Glutamatergic neuron (in vitro differentiated cells): ENCODE results near the gene SULT2B1. TPM values are rescaled to one million over a fixed set of nuclear protein-coding genes. Genes with fewer than 3 reads are reported as not detected.

ENCODE experiments used
- DNase-seq: peaks from one replicate; pipeline ENCODE4 v3.0.0; 2022
- H3K27ac Mint-ChIP-seq: one replicate; pipeline ENCODE4 v1.8.0; 2020; ENCODE audit warnings: mild to moderate bottlenecking, mixed read lengths, inconsistent platforms; ENCODE audit not compliant: unreplicated experiment
- H3K27me3 Mint-ChIP-seq: one replicate; pipeline ENCODE4 v1.8.0; 2020; ENCODE audit warnings: mild to moderate bottlenecking, moderate library complexity, mixed read lengths, inconsistent platforms; ENCODE audit not compliant: unreplicated experiment
- H3K36me3 Mint-ChIP-seq: one replicate; pipeline ENCODE4 v1.8.0; 2020; ENCODE audit warnings: mild to moderate bottlenecking, mixed read lengths, inconsistent platforms; ENCODE audit not compliant: unreplicated experiment
- H3K4me1 Mint-ChIP-seq: one replicate; pipeline ENCODE4 v1.8.0; 2020; ENCODE audit warnings: mild to moderate bottlenecking, low read depth, mixed read lengths, inconsistent platforms; ENCODE audit not compliant: unreplicated experiment
- H3K4me3 Mint-ChIP-seq: one replicate; pipeline ENCODE4 v1.8.0; 2020; ENCODE audit warnings: mild to moderate bottlenecking, mixed read lengths, inconsistent platforms; ENCODE audit not compliant: unreplicated experiment
- H3K9me3 Mint-ChIP-seq: one replicate; pipeline ENCODE4 v1.8.0; 2020; ENCODE audit warnings: mild to moderate bottlenecking, moderate library complexity, mixed read lengths, inconsistent platforms; ENCODE audit not compliant: unreplicated experiment
- total RNA-seq: library from RNA; stranded (reverse); fragmentation: NEBNext Ultra II Directional; extraction: Animal tissue kit (Norgen Biotek cat#: 25700); gene quantifications from one replicate; pipeline ENCODE4 v1.2.1, GENCODE V29; 2021; ENCODE audit not compliant: unreplicated experiment
- TF ChIP-seq, protein P1 (sequence below): fragments of 200-600 bp; sonication (generic); IDR thresholded peaks from one replicate; pipeline ENCODE4 v1.5.0; 2021; ENCODE audit not compliant: partially characterized antibody, unreplicated experiment

Gene SULT2B1
- total RNA-seq, 1 donor from 2014 or later: not detected

GRCh38 chr19:48600679-48601417, 48.9 kb downstream of the SULT2B1 start:
- Mint-ChIP-seq H3K4me1 (no peaks in the 10 kb centered on the region), H3K36me3 (no peaks in the 10 kb centered on the region)

DNA sequence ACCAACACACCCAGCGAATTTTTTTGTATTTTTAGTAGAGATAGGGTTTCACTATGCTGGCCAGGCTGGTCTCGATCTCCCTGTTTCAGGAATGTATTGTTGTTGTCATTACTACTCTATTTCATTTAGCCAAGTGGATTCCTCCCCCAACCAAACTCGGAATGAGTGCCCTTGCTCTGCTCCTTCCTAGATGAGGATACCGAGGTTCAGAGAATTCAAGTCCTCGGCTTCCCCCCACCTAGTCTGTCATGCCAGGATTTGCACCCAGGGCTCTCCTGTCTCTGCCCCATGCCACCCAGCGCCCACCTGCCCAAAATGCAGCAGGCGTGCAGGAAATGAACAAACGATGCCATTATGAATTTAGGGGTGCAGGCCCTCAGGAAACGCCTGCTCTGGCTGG, 51.0 kb downstream of the SULT2B1 start:
- H3K9me3 Mint-ChIP-seq: no peaks in the 10 kb centered on the region
- DNase-seq: no peak
- no peaks in the 10 kb centered on the region for H3K27me3 Mint-ChIP-seq
- TF ChIP-seq, protein P1, sequence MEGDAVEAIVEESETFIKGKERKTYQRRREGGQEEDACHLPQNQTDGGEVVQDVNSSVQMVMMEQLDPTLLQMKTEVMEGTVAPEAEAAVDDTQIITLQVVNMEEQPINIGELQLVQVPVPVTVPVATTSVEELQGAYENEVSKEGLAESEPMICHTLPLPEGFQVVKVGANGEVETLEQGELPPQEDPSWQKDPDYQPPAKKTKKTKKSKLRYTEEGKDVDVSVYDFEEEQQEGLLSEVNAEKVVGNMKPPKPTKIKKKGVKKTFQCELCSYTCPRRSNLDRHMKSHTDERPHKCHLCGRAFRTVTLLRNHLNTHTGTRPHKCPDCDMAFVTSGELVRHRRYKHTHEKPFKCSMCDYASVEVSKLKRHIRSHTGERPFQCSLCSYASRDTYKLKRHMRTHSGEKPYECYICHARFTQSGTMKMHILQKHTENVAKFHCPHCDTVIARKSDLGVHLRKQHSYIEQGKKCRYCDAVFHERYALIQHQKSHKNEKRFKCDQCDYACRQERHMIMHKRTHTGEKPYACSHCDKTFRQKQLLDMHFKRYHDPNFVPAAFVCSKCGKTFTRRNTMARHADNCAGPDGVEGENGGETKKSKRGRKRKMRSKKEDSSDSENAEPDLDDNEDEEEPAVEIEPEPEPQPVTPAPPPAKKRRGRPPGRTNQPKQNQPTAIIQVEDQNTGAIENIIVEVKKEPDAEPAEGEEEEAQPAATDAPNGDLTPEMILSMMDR: no peak
- no peak overlapping the region for H3K4me3 Mint-ChIP-seq
- no peak overlapping the region for H3K27ac Mint-ChIP-seq
- H3K36me3 Mint-ChIP-seq: no peaks in the 10 kb centered on the region
- H3K4me1 Mint-ChIP-seq: no peaks in the 10 kb centered on the region

More at GRCh38 chr19:48600679-48601417, 48.9 kb downstream of the SULT2B1 start:
- Mint-ChIP-seq H3K27ac (no peak overlapping the region), H3K27me3 (no peaks in the 10 kb centered on the region), H3K9me3 (peaks cover 3% of the 10 kb centered on the region), H3K4me3 (no peak overlapping the region)
- TF ChIP-seq, protein P1: no peak
- no peak for DNase-seq

DNA sequence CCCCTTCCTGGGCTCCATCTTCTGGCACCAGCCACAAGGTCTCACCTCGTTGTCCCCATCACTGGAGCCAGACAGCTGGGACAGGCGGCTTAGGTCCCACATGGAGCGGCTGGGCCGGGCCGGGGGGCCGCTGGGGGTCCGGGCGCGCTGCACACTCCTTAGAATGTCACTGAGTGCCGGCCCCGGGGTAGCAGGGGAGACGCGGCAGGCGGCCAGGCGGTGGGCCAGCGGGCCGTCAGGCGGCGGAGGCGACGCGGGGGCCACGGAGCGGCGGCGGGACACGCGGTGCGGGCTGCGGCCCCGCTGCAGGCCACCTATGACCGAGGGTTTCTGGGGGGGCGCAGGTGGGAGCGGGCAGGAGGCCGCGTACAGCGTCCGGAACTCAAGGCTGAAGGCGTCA, 51.5 kb downstream of the SULT2B1 start:
- TF ChIP-seq, protein P1: no peak
- Mint-ChIP-seq H3K36me3 (no peaks in the 10 kb centered on the region), H3K9me3 (no peaks in the 10 kb centered on the region), H3K27me3 (no peaks in the 10 kb centered on the region), H3K4me3 (no peak overlapping the region), H3K4me1 (no peaks in the 10 kb centered on the region), H3K27ac (no peak overlapping the region)
- DNase-seq: no peak

GRCh38 chr19:48603850-48604249, 51.9 kb downstream of the SULT2B1 start:
- Mint-ChIP-seq H3K4me3 (no peak overlapping the region), H3K27me3 (no peaks in the 10 kb centered on the region), H3K27ac (no peak overlapping the region), H3K9me3 (no peaks in the 10 kb centered on the region), H3K36me3 (no peaks in the 10 kb centered on the region), H3K4me1 (no peaks in the 10 kb centered on the region)
- no peak for DNase-seq
- TF ChIP-seq, protein P1: no peak

GRCh38 chr19:48606463-48607358, 54.7 kb downstream of the SULT2B1 start, which contains the start of gene SPACA4:
Gene SPACA4, plus strand, starts transcription at chr19:48606742. Its CDS starts 237 bp downstream, at chr19:48606979.
- Mint-ChIP-seq H3K27me3 (no peaks in the 10 kb centered on the region), H3K27ac (no peak within 1 kb of the TSS), H3K4me1 (no peaks in the 10 kb centered on the region), H3K9me3 (peaks cover 2% of the 10 kb centered on the region), H3K4me3 (no peak within 1 kb of the TSS), H3K36me3 (no peaks in the 10 kb centered on the region)
- no peak for DNase-seq
- TF ChIP-seq, protein P1: no peak
